ENCODE data around the gene JAKMIP3. TPM values are rescaled to one million over a fixed set of nuclear protein-coding genes. Genes with fewer than 3 reads are reported as not detected.
"Not testable (repeated sequence)": the region's sequence is repeated elsewhere in the genome, so short reads cannot be mapped to it uniquely, and the experiment has no call there.

Gene JAKMIP3
- polyA plus RNA-seq, 4 donors = 0.06 to 0.21 TPM; not detected in 2

DNA sequence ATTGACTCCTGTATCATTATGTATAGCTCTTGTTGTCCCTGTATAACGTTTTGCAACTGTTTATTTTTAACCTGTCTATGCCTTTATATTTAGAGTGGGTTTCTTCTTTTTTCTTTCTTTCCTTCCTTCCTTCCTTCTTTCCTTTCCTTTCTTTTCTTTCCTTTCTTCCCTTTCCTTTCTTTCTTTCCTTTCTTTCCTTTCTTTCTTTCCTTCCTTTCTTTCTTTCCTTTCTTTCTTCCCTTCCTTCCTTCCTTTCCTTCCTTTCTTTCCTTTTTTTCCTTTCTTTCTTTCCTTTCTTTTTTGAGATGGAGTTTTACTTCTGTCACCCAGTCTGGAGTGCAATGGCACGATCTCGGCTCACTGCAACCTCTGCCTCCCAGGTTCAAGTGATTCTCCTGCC is 5.9 kb downstream of the JAKMIP3 start:
- Histone ChIP-seq H3K4me3 (ENCODE audit: low read depth in 1 of 3, low read length in 3 of 3) (no peak overlapping the region), H3K4me1 (ENCODE audit: control insufficient read depth in 3 of 3, insufficient read depth in 2 of 3, low read depth in 1 of 3, low read length in 2 of 3) (no peaks in the 10 kb centered on the region), H3K27me3 (ENCODE audit: control insufficient read depth in 3 of 3, insufficient read depth in 3 of 3, low read length in 3 of 3) (no peaks in the 10 kb centered on the region), H3K36me3 (ENCODE audit: control insufficient read depth in 3 of 3, insufficient read depth in 2 of 3, low read depth in 1 of 3, low read length in 3 of 3) (no peaks in the 10 kb centered on the region), H3K27ac (ENCODE audit: low read depth in 1 of 3, low read length in 2 of 3) (no peak overlapping the region), H3K9me3 (ENCODE audit: control insufficient read depth in 2 of 2, insufficient read depth in 1 of 2, low read depth in 1 of 2, low read length in 1 of 2) (peaks cover 0 to 2% of the 10 kb centered on the region in 2 donors)
- no peak for FAIRE-seq
- DNase-seq = no peak
- 61 to 71% (median 68%) methylated on average over 3 of the region's 3 CpGs for WGBS, 3 donors

DNA sequence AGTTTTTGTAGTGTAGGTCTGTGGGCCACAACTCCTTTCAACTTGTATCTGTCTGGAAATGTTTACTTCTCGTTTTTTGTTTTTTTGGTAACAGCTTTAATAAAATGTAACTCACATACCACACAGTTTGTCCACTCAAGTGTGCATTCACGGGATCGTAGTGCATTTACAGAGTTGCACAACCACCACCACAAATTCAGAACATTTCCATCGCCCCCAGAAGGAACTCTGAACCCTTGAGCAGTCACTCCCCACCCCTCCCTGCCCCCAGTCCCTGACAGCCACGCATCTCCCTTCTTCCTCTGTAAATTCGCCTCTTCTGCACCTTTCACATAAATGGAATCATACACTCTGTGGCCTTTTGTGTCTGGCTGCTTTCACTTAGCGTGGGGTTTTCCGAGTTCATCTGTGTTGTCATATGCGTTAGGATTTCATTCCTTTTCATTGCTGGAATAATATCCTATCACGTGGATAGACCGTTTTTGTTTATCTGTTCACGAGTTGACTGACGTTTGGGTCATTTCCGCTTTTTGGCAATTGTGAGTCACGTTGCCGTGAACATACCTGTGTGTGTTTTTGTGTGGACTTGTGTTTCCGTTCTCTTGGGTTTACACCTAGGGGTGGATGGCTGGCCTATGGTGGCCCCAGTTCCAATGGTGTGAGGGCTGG is 10.3 kb downstream of the JAKMIP3 start:
- H3K4me1 ChIP-seq (ENCODE audit: control insufficient read depth in 3 of 3, insufficient read depth in 2 of 3, low read depth in 1 of 3, low read length in 2 of 3) = no peaks in the 10 kb centered on the region
- H3K4me3 ChIP-seq (ENCODE audit: low read depth in 1 of 3, low read length in 3 of 3) = no peak overlapping the region
- no peak for FAIRE-seq
- H3K36me3 ChIP-seq (ENCODE audit: control insufficient read depth in 3 of 3, insufficient read depth in 2 of 3, low read depth in 1 of 3, low read length in 3 of 3) = no peaks in the 10 kb centered on the region
- H3K27ac ChIP-seq (ENCODE audit: low read depth in 1 of 3, low read length in 2 of 3) = no peak overlapping the region
- WGBS, 3 donors = 75 to 76% (median 76%) methylated on average over 17 of the region's 17 CpGs
- peaks cover 0 to 2% of the 10 kb centered on the region in 2 donors for H3K9me3 ChIP-seq (ENCODE audit: control insufficient read depth in 2 of 2, insufficient read depth in 1 of 2, low read depth in 1 of 2, low read length in 1 of 2)
- no peak for DNase-seq
- no peaks in the 10 kb centered on the region for H3K27me3 ChIP-seq (ENCODE audit: control insufficient read depth in 3 of 3, insufficient read depth in 3 of 3, low read length in 3 of 3)

DNA sequence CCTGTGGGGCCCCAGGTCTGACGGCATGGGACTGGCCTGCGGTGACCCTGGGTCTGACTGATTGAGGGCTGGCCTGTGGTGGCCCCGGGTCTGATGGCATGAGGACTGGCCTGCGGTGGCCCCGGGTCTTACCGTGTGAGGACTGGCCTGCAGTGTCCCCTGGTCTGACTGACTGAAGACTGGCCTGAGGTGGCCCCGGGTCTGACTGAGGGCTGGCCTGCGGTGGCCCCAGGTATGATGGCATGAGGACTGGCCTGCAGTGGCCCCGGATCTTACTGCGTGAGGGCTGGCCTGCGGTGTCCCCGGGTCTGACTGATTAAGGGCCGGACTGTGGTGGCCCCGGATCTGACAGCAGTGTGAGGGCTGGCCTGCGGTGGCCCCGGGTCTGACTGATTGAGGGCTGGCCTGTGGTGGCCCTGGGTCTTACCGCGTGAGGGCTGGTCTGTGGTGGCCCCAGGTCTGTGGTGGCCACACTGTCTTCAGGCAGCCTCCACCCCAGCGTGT is 10.9 kb downstream of the JAKMIP3 start:
- H3K4me3 ChIP-seq (ENCODE audit: low read depth in 1 of 3, low read length in 3 of 3) = no peak overlapping the region
- no peak for DNase-seq
- no peak for FAIRE-seq
- no peaks in the 10 kb centered on the region for H3K36me3 ChIP-seq (ENCODE audit: control insufficient read depth in 3 of 3, insufficient read depth in 2 of 3, low read depth in 1 of 3, low read length in 3 of 3)
- H3K4me1 ChIP-seq (ENCODE audit: control insufficient read depth in 3 of 3, insufficient read depth in 2 of 3, low read depth in 1 of 3, low read length in 2 of 3) = no peaks in the 10 kb centered on the region
- WGBS, 3 donors = 81 to 91% (median 89%) methylated on average over 14 to 19 of the region's 19 CpGs
- H3K9me3 ChIP-seq (ENCODE audit: control insufficient read depth in 2 of 2, insufficient read depth in 1 of 2, low read depth in 1 of 2, low read length in 1 of 2) = peaks cover 0 to 2% of the 10 kb centered on the region in 2 donors
- no peaks in the 10 kb centered on the region for H3K27me3 ChIP-seq (ENCODE audit: control insufficient read depth in 3 of 3, insufficient read depth in 3 of 3, low read length in 3 of 3)
- no peak overlapping the region for H3K27ac ChIP-seq (ENCODE audit: low read depth in 1 of 3, low read length in 2 of 3)

DNA sequence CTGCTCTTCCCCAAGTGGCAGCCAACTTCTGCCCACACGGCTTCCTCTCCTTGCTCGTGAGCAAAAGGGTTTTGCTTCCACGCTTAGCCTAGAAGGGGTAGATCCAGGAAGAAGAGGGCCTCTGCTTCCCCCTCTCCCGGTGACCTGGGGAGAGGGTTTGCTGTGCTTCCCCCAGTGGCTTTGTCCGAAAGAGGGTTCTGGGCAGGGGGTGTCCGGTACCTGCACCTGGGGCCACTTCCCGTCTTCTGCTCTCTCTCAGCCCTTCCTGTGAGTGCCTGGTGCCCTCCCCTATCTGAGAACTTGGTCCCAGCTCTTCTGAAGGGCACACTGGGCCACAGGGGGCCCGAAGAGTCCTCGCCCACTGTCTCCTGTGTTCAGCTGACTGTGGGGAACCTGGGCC is 11.3 kb downstream of the JAKMIP3 start:
- no peak for DNase-seq
- Histone ChIP-seq H3K4me1 (ENCODE audit: control insufficient read depth in 3 of 3, insufficient read depth in 2 of 3, low read depth in 1 of 3, low read length in 2 of 3) (no peaks in the 10 kb centered on the region), H3K4me3 (ENCODE audit: low read depth in 1 of 3, low read length in 3 of 3) (no peak overlapping the region), H3K36me3 (ENCODE audit: control insufficient read depth in 3 of 3, insufficient read depth in 2 of 3, low read depth in 1 of 3, low read length in 3 of 3) (no peaks in the 10 kb centered on the region), H3K27me3 (ENCODE audit: control insufficient read depth in 3 of 3, insufficient read depth in 3 of 3, low read length in 3 of 3) (no peaks in the 10 kb centered on the region), H3K9me3 (ENCODE audit: control insufficient read depth in 2 of 2, insufficient read depth in 1 of 2, low read depth in 1 of 2, low read length in 1 of 2) (peaks cover 0 to 2% of the 10 kb centered on the region in 2 donors), H3K27ac (ENCODE audit: low read depth in 1 of 3, low read length in 2 of 3) (no peak overlapping the region)
- no peak for FAIRE-seq
- WGBS, 3 donors = 63 to 72% (median 71%) methylated on average over 7 to 9 of the region's 9 CpGs

DNA sequence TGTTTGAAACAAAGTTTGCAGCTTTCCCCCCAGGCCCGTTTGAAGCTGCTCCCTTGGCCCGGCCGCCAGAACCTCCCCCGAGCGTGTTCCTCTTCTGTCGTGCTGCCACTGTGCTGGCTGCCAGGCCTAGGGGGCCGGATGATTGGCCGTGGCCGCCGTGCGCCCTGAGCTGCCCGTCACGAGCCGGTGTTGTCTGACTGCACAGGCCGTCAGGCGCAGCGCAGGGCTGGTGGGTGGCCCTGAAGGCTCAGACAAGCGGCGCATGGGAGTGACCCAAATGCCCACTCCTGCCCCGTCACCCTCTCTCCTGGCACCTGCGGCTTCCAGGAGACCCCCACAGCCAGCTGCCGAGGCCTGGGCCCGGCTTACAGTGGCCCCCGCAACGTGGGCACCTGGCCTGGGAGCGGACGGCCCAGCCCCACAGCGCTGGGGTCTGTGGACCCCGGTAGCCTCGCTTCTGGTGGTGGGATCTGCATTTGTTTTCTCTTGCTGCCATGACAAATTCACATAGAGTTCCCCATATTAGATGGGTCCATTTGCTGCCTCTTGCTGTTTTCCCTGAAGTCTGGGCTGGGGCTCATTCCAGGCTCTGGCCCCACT is 13.1 kb downstream of the JAKMIP3 start:
- WGBS, 3 donors = 67 to 81% (median 69%) methylated on average over 30 of the region's 30 CpGs
- H3K4me3 ChIP-seq (ENCODE audit: low read depth in 1 of 3, low read length in 3 of 3) = no peak overlapping the region
- H3K36me3 ChIP-seq (ENCODE audit: control insufficient read depth in 3 of 3, insufficient read depth in 2 of 3, low read depth in 1 of 3, low read length in 3 of 3) = no peaks in the 10 kb centered on the region
- DNase-seq (no peak), FAIRE-seq (no peak)
- H3K27ac ChIP-seq (ENCODE audit: low read depth in 1 of 3, low read length in 2 of 3) = no peak overlapping the region
- no peaks in the 10 kb centered on the region for H3K9me3 ChIP-seq (ENCODE audit: control insufficient read depth in 2 of 2, insufficient read depth in 1 of 2, low read depth in 1 of 2, low read length in 1 of 2)
- no peaks in the 10 kb centered on the region for H3K27me3 ChIP-seq (ENCODE audit: control insufficient read depth in 3 of 3, insufficient read depth in 3 of 3, low read length in 3 of 3)
- H3K4me1 ChIP-seq (ENCODE audit: control insufficient read depth in 3 of 3, insufficient read depth in 2 of 3, low read depth in 1 of 3, low read length in 2 of 3) = no peaks in the 10 kb centered on the region

DNA sequence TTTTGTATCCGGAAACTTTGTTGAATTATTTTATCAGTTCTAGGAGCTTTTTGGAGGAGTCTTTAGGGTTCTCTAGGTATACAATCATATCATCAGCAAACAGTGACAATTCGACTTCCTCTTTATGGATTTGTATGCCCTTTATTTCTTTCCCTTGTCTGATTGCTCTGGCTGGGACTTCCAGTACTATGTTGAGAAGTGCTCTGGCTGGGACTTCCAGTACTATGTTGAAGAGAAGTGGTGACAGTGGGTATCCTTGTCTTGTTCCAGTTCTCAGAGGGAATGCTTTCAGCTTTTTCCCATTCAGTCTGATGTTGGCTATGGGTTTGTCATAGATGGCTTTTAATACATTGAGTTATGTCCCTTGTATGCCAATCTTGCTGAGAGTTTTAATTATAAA is 18.6 kb downstream of the JAKMIP3 start:
- not testable (repeated sequence) for H3K9me3 ChIP-seq (ENCODE audit: control insufficient read depth in 2 of 2, insufficient read depth in 1 of 2, low read depth in 1 of 2, low read length in 1 of 2); H3K4me3 ChIP-seq (ENCODE audit: low read depth in 1 of 3, low read length in 3 of 3); H3K27me3 ChIP-seq (ENCODE audit: control insufficient read depth in 3 of 3, insufficient read depth in 3 of 3, low read length in 3 of 3); H3K27ac ChIP-seq (ENCODE audit: low read depth in 1 of 3, low read length in 2 of 3); H3K4me1 ChIP-seq (ENCODE audit: control insufficient read depth in 3 of 3, insufficient read depth in 2 of 3, low read depth in 1 of 3, low read length in 2 of 3); H3K36me3 ChIP-seq (ENCODE audit: control insufficient read depth in 3 of 3, insufficient read depth in 2 of 3, low read depth in 1 of 3, low read length in 3 of 3); FAIRE-seq; DNase-seq
- WGBS, 3 donors = 79 to 82% (median 80%) methylated on average over 2 of the region's 2 CpGs

DNA sequence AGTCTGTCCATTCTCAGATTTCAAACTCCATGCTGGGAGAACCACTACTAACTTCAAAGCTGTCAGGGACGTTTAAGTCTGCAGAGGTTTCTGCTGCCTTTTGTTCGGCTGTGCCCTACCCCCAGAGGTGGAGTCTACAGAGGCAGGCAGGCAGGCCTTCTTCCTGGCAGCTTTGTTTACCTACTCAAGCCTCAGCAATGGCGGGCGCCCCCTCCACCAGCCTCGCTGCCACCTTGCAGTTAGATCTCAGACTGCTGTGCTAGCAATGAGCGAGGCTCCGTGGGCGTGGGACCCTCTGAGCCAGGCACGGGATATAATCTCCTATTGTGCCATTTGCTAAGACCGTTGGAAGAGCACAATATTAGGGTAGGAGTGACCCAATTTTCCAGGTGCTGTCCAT is 27.5 kb downstream of the JAKMIP3 start:
- not testable (repeated sequence) for H3K27me3 ChIP-seq (ENCODE audit: control insufficient read depth in 3 of 3, insufficient read depth in 3 of 3, low read length in 3 of 3); FAIRE-seq; H3K9me3 ChIP-seq (ENCODE audit: control insufficient read depth in 2 of 2, insufficient read depth in 1 of 2, low read depth in 1 of 2, low read length in 1 of 2); DNase-seq; H3K27ac ChIP-seq (ENCODE audit: low read depth in 1 of 3, low read length in 2 of 3); H3K4me3 ChIP-seq (ENCODE audit: low read depth in 1 of 3, low read length in 3 of 3); H3K36me3 ChIP-seq (ENCODE audit: control insufficient read depth in 3 of 3, insufficient read depth in 2 of 3, low read depth in 1 of 3, low read length in 3 of 3); H3K4me1 ChIP-seq (ENCODE audit: control insufficient read depth in 3 of 3, insufficient read depth in 2 of 3, low read depth in 1 of 3, low read length in 2 of 3)
- 87 to 89% (median 88%) methylated on average over 10 of the region's 10 CpGs for WGBS, 3 donors

DNA sequence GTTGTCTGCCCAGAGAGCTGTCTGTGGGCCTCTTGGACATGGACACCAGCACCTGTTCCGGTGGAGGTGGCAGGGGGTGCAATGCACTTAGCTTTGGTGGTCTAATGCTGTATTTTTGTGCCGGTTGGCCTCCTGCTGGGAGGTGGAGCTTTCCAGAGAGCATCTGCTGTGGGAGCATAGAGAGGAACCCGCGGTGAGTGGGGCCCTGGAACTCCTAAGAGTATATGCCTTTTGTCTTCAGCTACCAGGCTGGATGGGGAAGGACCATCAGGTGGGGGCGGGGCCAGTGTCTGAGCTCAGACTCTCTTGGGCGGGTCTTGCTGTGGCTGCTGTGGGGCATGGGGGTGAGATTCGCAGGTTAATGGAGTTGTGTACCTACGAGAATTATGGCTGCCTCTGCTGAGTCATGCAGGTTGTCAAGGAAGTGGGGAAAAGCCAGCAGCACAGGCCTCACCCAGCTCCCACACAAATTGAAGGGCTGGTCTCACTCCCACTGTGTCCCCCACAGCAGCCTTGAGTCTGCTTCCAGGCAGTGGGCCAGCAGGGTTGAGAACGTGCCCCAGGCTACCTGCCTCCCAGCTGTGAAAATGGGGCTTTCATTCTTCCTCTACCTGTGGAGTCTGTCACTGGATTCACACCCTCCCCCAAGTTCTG is 29.0 kb downstream of the JAKMIP3 start:
- 64 to 78% (median 71%) methylated on average over 9 of the region's 9 CpGs for WGBS, 3 donors
- Histone ChIP-seq H3K27me3 (ENCODE audit: control insufficient read depth in 3 of 3, insufficient read depth in 3 of 3, low read length in 3 of 3) (no peaks in the 10 kb centered on the region), H3K36me3 (ENCODE audit: control insufficient read depth in 3 of 3, insufficient read depth in 2 of 3, low read depth in 1 of 3, low read length in 3 of 3) (no peaks in the 10 kb centered on the region), H3K4me3 (ENCODE audit: low read depth in 1 of 3, low read length in 3 of 3) (no peak overlapping the region), H3K4me1 (ENCODE audit: control insufficient read depth in 3 of 3, insufficient read depth in 2 of 3, low read depth in 1 of 3, low read length in 2 of 3) (no peaks in the 10 kb centered on the region), H3K9me3 (ENCODE audit: control insufficient read depth in 2 of 2, insufficient read depth in 1 of 2, low read depth in 1 of 2, low read length in 1 of 2) (peaks cover 0 to 5% of the 10 kb centered on the region in 2 donors), H3K27ac (ENCODE audit: low read depth in 1 of 3, low read length in 2 of 3) (no peak overlapping the region)
- FAIRE-seq (no peak), DNase-seq (no peak)

Data from small intestine (tissue), 7 donors.